ACHN (cell line): ENCODE measurements around the gene GABPB2.
"Not testable (repeated sequence)": the region's sequence is repeated elsewhere in the genome, so short reads cannot be mapped to it uniquely, and the experiment has no call there.

ENCODE experiments used
- DNase-seq: peaks from one replicate; pipeline ENCODE4 v3.0.0-alpha.2; 2015
- in situ Hi-C: cut with HindIII; loops from 2 replicates; pipeline ENCODE4 v1.10.0; 2017; ENCODE audit warnings: low sequenced_read_pairs, low pct_ligation_motif_present, low pct_unique_long_range_greater_than_20kb

Gene GABPB2

DNA sequence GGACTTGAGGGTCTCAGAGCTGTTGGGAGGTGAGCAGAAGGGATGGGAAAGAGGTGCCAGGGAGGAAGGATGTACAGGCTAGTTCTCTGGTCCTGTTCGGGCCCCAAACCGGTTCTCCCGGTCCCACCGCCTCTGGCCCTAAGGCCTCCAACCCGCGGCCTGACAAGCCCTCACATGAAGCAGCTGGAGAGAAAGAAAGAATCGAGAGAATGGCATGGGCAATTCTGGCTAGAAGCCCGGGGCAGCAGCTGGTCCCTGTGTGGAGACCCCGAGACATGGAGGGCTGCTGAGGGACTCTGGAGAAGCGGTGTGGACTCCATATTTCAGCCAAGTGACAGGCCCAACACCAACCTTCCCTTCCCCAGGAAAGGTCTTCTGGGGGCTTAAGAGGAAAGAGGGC lies 11.9 kb upstream of the GABPB2 start:
- no peak for DNase-seq

DNA sequence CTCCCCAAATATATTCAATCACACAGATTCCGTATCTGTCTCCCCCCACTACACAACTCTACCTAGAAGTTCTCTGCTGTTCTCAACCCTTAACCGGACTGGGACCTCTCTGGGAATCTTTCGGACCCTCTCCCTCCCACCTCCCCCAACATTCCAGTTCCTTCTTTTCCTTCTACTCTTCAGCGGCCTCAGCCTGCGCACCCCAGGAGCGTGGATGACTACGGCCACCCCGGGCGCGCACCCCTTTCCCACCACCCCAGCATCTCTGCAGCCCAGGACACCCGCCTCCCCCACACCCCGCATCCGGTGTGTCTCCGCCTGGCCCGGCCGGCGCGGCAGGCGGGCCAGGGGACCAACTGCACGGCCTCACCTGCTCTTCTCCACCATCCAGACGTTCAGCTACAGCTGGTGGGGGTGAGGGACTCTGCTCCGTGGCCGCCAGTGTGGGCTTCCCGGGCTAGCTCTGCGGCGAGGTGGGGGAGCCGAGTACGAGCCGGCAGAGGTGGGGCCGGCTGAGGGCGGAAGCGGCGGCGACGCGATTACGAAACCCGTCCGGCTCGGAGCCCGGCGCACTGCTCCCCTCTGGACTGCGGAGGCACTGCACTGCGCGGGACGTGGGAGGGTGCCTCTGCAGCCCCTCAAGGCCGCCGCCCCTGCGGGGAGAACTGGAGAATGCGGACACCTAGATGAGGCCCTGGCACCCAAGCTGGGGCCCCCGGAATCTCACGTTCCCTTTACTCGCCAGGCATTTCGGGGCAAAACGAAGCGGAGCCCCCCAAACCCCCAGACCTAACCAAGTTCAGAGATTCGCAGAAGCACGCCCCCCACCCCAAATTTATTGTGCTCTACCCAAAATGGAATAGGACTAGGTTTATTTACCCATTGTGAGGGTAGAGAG lies 11.2 kb upstream of the GABPB2 start, which contains the start of gene CDC42SE1:
Gene CDC42SE1, minus strand, starts transcription at position 514 of the 898 bp plus-strand sequence. CDS start 3,892 bp downstream, outside the sequence.
- peak; percentile 90 for DNase-seq
- in situ Hi-C loops, result no loop called here

More for the DNA sequence above, 11.9 kb upstream of the GABPB2 start:
- in situ Hi-C loops, result no loop called here

DNA sequence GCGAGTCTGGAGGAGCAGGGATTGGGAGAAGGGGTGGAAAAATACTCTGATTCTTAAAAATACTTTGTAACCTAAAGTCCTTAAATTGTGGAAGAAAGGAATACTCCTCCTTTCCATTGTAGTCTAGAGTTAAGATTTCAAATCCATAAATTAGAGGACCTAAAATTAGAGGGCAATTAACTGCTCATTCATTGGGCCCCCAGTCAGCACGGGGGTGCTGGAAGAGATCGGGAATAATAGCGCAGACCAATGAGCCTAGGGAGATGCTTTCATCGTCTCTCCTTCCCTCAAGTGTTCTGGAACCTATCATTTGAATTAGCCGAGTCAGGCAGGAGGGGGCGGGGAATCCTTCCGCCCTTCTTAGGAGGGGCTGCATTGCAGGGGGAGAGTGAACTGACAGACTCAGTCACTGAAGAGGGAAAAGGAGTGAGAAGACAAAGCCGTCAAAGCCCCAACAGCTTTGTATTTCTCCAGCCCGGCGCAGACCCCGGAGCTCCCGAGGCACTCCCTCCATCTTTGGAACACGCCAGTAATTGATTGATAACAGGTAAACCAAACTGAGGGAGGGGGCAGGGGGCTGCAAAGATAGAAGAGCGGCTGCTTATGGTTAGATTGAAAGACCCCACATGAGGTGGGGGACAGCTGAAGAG lies 10.4 kb upstream of the GABPB2 start, which contains the start of gene MLLT11:
Gene MLLT11, plus strand, starts transcription at position 391 of the 650 bp plus-strand sequence. CDS start 6,828 bp downstream, outside the sequence.
- peak; percentile 72 for DNase-seq
- in situ Hi-C loops, result no loop called here

DNA sequence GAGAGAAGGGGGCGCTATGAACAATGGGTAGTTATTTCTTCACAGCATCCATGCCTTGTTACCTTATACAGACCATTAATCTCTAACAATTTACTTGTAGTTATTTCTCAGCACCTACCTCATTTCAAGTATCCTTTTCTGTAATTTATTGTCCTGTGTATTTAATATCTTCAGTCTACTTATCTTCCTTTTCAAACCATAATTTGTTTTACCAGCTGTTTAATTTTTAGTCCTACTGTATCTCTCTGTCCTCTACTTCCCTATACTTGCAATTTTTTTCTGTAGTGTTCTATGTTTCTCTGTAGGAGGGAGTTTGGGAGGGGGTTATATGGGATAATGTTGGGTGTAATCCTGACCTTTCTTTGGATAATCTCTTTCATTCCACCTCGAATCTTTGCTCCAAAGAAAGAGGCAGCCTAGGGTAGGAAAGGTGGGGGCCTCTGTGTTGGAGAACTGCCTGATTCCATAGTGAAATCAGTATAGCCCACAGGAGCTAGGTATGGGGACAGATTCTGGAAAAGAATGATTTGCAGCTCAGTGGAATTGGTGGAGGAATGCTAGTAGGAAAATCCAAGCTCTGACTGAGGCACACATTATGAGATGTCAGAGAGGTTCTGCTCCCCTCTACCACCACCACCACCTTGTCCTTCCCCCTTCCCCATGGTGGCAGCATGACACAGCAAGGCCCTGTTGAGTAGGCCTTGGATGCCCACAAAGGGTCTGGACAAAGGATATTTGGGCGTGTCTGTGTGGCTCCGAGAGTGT lies 9.7 kb upstream of the GABPB2 start:
- in situ Hi-C loops, result no loop called here
- peak; percentile 21 for DNase-seq

DNA sequence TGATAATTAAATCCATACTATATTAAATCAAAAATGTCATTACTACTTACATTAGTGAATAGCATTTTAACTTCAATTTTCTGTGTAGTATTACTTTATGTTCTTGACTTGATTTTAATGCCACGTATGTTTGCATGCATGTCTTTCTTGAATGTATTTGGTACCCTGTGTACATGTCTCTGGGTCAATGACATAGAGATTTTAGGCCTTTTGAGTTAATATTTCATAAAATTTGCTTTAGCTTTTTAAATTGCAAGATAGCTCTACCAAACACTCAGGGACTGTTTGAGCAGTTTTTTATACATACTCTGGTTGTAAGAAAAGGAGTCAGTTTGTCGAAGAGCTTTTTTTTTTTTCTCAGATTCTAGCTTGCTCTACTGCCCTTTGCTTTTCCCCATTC lies 8.9 kb upstream of the GABPB2 start:
- no peak for DNase-seq
- in situ Hi-C loops, result no loop called here

DNA sequence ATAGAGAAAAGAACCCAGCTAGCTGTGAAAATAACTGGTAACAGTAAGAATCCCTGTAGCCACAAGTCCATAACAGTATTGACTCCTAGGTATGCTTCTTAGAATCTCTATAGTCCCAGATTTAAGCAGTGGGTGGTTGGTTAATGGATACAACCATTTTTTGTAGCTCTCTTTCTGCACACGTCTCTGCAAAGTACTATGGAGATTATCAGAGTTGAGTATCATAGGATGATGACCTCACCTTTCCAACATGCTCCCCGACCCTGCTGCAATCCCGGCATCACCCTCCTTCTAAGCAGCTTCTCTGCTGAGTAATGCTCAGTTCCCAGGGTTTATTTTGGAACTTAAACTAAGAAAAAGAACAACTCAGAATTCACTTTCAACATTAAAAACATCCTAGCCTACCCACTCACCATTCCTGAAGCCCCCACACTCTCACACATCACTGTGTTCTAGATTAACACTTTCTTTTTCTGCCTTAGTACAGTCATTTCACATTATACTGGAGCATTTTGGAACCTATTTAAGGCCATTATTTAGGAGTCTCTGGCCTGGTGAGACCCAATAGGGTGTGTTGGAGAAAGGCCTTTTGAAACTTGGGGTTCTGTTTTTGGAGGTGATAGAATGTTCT lies 7.7 kb upstream of the GABPB2 start:
- DNase-seq, result peak; percentile 30
- in situ Hi-C loops, result no loop called here

DNA sequence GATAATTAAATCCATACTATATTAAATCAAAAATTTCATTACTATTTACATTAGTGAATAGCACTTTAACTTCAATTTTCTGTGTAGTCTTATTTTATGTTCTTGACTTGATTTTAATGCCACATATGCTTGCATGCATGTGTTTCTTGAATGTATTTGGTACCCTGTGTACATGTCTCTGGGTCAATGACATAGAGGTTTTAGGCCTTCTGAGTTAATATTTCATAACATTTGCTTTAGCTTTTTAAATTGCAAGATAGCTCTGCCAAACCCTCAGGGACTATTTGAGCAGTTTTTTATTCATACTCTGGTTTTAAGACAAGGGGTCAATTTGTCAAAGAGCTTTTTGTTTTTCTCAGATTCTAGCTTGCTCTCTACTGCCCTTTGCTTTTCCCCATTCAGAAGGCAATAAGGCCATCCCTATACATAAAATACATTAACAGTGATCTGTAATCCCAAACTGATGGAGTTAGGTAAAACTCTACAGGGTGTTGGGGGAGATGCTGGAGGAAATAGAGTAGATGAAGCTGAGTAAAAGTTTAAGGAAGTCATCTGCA lies 5.4 kb upstream of the GABPB2 start:
- in situ Hi-C loops, result no loop called here

DNA sequence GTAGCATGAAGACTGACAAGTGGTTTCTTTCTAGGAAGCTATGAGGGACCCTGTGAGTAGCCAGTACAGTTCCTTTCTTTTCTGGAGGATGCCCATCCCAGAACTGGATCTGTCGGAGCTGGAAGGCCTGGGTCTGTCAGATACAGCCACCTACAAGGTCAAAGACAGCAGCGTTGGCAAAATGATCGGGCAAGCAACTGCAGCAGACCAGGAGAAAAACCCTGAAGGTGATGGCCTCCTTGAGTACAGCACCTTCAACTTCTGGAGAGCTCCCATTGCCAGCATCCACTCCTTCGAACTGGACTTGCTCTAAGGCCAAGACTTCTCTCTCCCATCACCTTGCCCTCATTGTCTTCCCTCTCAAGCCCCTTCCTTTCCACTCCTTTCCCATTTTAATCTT lies 3.4 kb upstream of the GABPB2 start:
- DNase-seq, result no peak
- in situ Hi-C loops, result no loop called here

More for the DNA sequence above, 5.4 kb upstream of the GABPB2 start:
- no peak for DNase-seq

DNA sequence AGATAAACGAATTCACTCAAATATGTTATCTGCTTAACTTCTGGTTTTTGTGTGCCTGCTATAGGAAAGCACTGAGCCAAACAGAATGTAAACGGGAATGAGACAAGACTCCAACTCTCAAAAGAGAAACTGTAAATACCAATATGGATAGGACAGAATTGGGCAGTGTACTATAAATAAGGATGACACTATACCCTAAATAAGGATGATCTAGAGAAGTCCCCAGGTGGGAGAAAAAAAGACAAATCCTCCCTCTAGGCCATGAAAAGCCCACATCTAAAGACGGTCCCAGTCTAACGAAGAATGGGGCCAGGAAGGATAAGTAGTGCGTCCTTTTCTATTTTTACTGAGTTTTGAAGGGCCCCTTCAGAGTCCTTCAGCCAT lies 1.5 kb upstream of the GABPB2 start:
- in situ Hi-C loops, result no loop called here
- DNase-seq, result no peak

DNA sequence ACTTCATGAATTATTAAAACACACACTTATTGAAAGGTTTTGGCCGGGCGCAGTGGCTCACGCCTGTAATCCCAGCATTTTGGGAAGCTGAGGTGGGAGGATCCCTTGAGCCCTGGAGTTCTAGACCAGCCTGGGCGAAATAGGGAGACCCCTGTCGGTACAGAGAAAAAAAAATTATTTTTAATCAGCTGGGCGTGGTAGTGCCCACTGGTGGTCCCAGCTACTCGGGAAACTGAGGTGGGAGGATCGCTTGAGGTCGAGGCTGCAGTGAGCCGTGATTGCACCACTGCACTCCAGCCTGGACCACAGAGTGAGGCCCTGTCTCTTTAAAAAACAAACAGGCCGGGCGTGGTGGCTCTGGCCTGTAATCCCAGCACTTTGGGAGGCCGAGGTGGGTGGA lies 1.7 kb downstream of the GABPB2 start:
- DNase-seq, result no peak
- in situ Hi-C loops, result no loop called here

DNA sequence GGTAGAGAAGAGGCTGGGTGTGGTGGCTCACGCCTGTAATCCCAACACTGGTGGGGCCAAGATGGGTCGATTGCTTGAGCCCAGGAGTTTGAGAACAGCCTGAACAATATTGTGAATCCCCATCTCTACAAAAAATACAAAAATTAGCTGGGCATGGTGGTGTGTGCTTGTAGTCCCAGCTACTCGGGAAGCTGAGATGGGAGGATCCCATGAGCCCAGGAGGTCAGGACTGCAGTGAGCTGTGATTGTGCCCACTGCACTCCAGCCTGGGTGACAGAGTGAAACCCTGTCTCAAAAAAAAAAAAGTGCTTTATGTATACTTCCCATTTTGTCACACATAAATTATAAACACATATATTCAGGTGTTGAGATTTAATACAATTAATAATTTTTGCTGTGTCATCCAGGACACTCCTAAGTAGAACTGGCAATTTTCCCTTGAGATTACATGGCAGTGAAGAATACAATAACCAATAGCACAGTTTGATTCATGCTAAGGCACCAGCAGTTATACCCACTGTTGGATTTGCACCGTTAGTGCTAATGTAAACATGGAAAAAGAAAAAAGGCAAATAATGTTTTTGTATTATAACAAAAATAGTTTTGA lies 15.5 kb downstream of the GABPB2 start:
- no peak for DNase-seq
- in situ Hi-C loops, result no loop called here

DNA sequence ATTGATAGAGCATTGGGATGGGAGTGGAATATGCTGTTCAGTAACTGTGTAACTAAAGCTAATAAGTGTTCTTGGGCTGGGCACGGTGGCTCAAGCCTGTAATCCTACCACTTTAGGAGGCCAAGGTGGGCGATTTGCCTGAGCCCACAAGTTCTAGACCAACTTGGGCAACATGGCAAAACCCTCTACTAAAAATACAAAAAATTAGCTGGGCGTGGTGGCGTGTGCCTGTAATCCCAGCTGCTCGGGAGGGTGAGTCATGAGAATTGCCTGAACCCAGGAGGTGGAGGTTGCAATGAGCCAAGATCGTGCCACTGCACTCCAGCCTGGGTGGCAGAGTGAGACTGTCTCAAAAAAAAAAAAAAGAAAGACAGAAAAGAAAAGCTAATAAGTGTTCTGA lies 26.9 kb downstream of the GABPB2 start:
- DNase-seq, in situ Hi-C loops: not testable (repeated sequence)

DNA sequence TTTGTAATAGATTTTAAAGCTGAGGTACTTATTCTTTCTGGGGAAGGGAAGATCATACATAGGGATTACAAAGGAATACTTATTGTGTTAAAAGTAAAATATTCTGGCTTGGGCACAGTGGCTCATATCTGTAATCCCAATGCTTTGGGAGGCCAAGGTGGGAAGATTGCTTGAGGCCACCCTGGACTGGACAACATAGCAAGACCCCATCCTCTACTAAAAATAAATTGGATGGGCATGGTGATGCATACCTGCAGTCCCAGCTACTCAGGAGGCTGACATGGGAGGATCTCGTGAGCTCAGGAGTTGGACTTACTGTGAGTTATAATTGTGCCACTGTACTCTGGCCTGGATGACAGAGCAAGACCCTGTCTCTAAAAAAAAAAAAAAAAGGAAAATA lies 27.6 kb downstream of the GABPB2 start:
- in situ Hi-C loops, result no loop called here

DNA sequence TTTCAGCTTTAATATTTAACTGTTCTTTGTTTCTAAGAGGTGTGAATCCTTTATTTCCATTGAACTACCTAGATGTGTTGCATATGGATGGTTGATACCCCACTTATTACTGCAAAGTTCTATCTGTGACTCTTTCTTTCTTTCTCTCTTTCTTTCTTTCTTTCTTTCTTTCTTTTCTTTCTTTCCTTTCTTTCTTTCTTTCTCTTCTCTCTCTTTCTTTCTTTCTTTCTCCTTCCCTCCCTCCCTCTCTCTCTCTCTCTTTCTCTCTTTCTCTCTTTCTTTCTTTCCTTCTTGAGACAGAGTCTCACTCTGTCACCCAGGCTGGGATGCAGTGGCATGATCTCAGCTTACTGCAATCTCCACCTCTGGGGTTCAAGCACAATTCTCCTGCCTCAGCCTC lies 34.1 kb downstream of the GABPB2 start:
- no peak for DNase-seq
- in situ Hi-C loops, result no loop called here

More for the DNA sequence above, 27.6 kb downstream of the GABPB2 start:
- no peak for DNase-seq

DNA sequence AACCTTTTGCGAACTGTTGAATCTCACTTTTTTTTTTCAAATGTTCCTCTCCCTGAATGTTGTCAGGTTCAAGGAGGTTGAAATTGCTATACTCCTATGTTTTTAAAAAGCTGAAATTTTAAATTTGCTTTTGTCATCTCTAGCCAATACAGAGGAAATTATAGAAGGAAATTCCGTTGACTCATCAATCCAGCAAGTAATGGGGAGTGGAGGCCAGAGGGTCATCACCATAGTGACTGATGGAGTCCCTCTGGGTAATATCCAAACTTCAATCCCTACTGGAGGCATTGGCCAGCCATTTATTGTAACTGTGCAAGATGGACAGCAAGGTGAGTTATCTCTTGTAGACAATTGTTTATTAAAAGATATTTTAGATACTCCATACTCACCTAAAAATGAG lies 36.3 kb downstream of the GABPB2 start:
- peak; percentile 11 for DNase-seq
- in situ Hi-C loops, result no loop called here

DNA sequence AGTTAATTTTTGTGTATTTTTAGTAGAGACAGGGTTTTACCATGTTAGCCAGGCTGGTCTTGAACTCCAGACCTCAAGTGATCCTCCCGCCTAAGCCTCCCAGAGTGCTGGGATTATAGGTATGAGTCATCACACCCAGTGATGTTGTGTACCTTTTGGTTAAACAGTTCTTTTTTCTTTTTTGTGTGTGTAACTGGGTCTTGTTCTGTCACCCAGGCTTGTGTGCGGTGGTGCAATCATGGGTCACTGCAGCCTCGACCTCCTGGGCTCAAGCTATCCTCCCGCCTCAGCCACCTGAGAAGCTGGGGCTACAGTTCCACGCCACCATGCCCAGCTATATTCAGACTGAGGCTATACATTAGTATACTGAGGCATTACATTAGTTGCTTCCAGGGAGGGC lies 37.8 kb downstream of the GABPB2 start:
- in situ Hi-C loops, result no loop called here
- DNase-seq, result no peak

DNA sequence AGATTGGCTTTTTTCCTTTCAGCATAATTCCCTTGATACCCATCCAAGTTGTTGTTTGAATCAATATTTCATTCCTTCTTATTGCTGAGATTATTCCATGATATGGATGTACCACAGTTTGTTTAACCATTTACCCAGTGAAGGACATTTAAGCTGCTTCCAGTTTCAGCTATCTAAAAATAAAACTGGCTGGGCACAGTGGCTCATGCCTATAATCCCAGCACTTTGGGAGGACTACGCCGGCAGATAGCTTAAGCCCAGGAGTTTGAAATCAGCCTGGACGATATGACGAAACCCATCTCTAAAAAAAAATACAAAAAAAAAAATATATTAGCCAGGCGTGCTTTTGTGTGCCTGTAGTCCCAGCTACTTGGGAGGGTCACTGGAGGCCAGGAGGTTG lies 43.3 kb downstream of the GABPB2 start:
- no peak for DNase-seq
- in situ Hi-C loops, result no loop called here
